Measurements from ENCODE around the gene LCE3A.
"Not testable (repeated sequence)": the region's sequence is repeated elsewhere in the genome, so short reads cannot be mapped to it uniquely, and the experiment has no call there.

The LCE3A gene, protein sequence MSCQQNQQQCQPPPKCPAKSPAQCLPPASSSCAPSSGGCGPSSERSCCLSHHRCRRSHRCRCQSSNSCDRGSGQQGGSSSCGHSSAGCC

GRCh38 chr1:152622803-152623202, at the start of gene LCE3A:
Gene LCE3A (minus strand): TSS chr1:152623103. CDS start chr1:152623103, 0 bp downstream.
- in situ Hi-C loops (cut with MboI; ENCODE audit: low sequenced_read_pairs): no loop called here

DNA sequence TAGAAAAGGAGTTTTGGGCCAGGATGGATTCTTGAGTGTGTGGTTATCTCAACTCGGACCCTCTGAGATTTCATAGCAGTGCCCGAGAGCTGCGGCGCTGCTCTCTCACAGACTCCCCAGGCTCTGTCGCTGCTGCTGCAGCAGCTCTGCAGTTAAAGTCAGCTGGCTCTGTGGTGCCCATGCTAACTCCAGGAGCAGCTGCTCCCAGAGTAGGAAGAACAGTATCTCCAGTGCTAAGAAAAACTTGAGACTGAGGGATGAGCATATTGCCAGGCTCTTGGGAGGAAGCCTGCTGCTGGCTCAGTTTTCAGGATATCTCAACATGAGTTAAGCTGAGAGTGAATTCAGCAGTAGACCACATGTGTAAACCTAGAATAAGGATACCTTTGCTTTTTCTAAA, 44.7 kb upstream of the LCE3A start:
- in situ Hi-C loops (cut with MboI; ENCODE audit: low sequenced_read_pairs): no loop called here

GRCh38 chr1:152666171-152666570, 43.3 kb upstream of the LCE3A start:
- in situ Hi-C loops (cut with MboI; ENCODE audit: low sequenced_read_pairs): not testable (repeated sequence)

GRCh38 chr1:152663098-152663497, 40.2 kb upstream of the LCE3A start, which contains the start of gene LCE2D:
Gene LCE2D (plus strand): TSS chr1:152663380. CDS start chr1:152664106, 726 bp downstream.
- in situ Hi-C loops (cut with MboI; ENCODE audit: low sequenced_read_pairs): no loop called here

DNA sequence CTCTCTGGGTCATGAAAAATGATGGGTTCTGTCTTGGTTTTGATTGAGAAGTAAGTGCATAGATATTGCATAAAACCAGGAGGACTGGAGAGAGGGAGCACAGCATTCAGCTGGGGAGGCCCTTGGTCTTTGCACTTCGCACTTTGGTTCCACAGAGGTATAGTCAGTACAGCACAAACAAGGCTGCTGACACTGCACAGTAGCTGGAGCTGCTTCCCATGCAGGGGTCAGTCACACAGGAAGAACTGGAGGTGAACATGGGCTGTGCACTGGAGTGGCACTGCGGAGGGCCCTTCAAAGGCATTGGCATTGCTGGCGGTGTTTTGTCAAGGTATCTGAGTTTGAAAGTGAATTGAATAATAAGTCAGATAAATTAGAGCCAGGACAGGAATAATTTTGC, 35.7 kb upstream of the LCE3A start:
- in situ Hi-C loops (cut with MboI; ENCODE audit: low sequenced_read_pairs): no loop called here

DNA sequence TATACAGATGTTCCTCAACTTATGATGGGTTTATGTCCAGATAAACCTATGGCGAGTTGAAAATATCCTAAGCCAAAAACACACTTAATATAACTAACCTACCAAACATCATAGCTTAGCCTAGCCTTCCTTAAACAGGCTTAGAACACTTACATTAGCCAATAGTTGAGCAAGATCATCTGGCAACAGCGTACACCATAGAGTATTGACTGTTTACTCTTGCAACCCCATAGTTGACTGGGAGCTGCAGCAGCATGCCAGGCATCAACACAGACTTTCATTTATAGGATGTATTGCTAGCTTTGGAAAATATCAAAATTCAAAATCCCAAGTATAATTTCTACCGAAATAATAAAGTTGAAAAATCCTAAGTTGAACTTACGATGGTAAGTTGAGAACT, 34.8 kb upstream of the LCE3A start:
- in situ Hi-C loops (cut with MboI; ENCODE audit: low sequenced_read_pairs): no loop called here

GRCh38 chr1:152656459-152656858, 33.6 kb upstream of the LCE3A start:
- in situ Hi-C loops (cut with MboI; ENCODE audit: low sequenced_read_pairs): no loop called here

DNA sequence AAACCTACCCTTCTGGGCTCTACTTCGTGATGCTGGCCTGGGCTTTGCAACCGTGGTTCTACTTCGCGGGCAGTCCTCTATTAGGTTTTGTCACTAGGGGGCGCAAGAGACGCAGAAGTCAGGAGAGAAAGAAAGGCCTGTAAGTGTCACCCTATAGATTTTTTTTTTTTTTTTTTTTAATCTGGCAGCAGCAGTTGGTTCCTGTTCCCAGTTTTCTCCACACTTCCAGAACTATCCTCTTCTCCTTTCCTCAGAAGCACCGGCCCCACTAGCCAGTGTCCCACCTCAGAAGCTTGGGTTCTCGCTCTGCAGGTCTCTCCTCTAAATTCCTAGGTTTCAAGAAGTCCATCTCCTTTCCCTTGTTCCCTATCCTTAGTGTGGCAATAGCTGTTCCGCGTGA, 31.2 kb upstream of the LCE3A start:
- in situ Hi-C loops (cut with MboI; ENCODE audit: low sequenced_read_pairs): no loop called here

GRCh38 chr1:152646656-152647055, 23.8 kb upstream of the LCE3A start:
- in situ Hi-C loops (cut with MboI; ENCODE audit: low sequenced_read_pairs): no loop called here

- in situ Hi-C loops (cut with MboI; ENCODE audit: low sequenced_read_pairs): no loop called here
Observed at GRCh38 chr1:152645146-152645545, 22.2 kb upstream of the LCE3A start.

GRCh38 chr1:152643945-152644344, 21.0 kb upstream of the LCE3A start:
- in situ Hi-C loops (cut with MboI; ENCODE audit: low sequenced_read_pairs): no loop called here

DNA sequence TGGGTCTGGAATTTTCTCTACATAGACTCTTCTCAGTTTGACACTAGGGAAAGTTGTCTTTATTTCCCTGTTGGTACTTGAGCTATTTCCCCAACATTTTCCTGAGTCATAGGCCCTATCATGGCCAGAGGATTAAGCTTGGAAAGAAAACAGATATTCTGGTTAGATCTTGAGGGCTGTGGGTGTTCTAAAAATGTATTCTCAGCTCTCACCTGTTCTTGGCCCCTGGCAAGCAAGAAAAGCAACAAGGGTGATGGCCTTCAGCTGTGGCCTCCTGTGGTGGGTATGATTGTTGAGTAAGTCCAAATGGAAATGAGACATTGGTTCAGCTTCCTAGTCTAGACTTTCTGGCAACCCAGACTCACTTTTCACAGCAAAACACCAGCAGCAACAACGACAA, 17.4 kb upstream of the LCE3A start:
- in situ Hi-C loops (cut with MboI; ENCODE audit: low sequenced_read_pairs): no loop called here

DNA sequence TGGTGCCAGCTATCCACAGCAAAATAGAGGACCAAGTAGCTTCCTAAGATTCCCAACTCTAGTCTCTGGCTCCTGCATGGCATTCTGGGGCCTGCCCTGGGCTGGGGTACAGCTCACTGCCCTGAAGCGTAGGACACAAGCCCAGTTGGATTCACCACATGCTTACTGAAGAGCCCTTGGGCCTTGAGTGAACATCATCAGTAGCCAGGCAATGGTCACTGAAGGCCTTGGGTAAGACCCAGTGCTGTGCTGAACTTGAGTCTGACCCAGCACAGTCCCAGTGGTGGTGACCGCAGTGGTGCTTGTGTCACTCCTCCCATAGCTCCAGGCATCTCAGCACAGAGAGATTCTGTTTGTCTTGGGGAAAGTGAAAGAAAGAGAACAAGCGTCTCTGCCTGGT, 7.7 kb upstream of the LCE3A start:
- in situ Hi-C loops (cut with MboI; ENCODE audit: low sequenced_read_pairs): no loop called here

- in situ Hi-C loops (cut with MboI; ENCODE audit: low sequenced_read_pairs): no loop called here
Observed at GRCh38 chr1:152626744-152627143, 3.8 kb upstream of the LCE3A start.

DNA sequence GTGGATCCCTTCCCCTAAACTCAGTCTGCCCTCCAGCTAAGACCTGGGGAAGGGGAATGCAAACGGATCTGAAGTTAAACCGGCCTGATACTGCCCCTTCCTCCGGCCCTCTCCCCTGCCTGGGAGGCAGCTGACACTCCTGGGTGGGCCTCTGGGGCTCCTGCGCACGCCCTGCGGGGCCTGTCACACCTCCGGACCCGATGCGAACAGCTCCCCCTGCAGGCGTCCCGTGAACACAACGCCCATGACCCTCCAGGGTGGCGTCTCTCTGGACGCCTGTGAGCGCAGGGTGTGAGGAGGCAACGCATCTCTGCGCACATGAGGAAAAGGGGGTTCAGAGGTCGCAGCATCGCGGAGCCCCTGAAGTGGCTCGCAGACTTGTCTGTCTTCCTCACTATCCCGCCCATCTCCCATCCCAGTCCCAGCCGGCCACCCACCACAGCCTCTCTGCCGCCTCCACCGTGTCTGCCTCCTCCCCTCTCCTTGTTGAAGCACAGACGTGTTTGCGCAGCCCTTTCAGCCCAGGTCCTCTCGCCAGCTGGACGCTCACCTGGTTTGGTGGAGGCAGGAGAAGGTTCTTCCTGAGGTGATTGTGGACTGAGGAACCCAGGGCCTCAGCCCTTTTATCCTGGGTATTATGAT, 421 bp upstream of the LCE3A start:
- in situ Hi-C loops (cut with MboI; ENCODE audit: low sequenced_read_pairs): no loop called here

GRCh38 chr1:152621993-152622392, 910 bp downstream of the LCE3A start:
- in situ Hi-C loops (cut with MboI; ENCODE audit: low sequenced_read_pairs): no loop called here

- in situ Hi-C loops (cut with MboI; ENCODE audit: low sequenced_read_pairs): no loop called here
Observed at GRCh38 chr1:152613511-152613910, 9.4 kb downstream of the LCE3A start, which contains the start of gene LCE3B. Gene LCE3B (plus strand): TSS chr1:152613811. CDS start chr1:152613811, 0 bp downstream.

DNA sequence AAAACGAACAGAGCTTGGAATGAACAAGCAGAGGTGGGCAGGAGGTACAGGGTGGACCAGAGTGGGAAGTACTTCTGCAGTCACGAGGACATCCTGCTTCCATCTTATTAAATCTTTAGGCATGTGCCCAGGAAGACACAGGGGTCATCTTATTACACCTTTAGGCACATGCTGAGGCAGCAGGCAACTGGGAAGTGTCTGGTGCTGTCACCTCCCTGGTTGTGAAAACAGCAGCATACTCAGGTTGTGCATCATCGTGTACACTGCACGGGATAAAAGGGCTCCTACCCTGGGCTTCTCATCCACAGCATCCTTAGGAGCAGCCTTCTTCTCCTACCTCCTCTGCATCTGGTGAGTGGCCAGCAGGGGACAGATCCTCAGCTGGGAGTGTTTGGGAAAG, 23.0 kb downstream of the LCE3A start, which contains the start of gene LCE3C:
Gene LCE3C (plus strand): TSS at position 301 of the 400 bp plus-strand sequence. CDS start 498 bp downstream, outside the sequence.
- in situ Hi-C loops (cut with MboI; ENCODE audit: low sequenced_read_pairs): no loop called here

DNA sequence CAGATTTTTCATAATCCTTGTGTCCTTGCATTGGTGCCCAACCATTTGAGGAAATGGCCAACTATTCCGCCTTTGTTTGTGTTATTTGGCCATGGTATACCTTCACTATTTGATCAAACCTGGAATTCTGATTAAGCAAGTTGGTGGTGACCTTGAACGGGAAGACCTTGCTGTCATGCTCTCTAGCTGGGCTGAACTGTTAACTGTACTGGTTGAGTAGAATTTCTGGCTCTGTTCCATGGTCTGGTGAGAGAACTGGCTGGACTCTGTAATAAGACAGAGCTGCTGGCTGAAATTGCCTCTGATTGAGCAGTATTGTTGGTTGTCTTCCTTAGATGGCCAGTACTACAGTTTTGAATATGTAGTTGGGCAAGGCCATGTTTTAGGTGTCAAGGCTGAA, 25.9 kb downstream of the LCE3A start:
- in situ Hi-C loops (cut with MboI; ENCODE audit: low sequenced_read_pairs): no loop called here

- in situ Hi-C loops (cut with MboI; ENCODE audit: low sequenced_read_pairs): no loop called here
Observed at GRCh38 chr1:152585586-152585985, 37.3 kb downstream of the LCE3A start.

DNA sequence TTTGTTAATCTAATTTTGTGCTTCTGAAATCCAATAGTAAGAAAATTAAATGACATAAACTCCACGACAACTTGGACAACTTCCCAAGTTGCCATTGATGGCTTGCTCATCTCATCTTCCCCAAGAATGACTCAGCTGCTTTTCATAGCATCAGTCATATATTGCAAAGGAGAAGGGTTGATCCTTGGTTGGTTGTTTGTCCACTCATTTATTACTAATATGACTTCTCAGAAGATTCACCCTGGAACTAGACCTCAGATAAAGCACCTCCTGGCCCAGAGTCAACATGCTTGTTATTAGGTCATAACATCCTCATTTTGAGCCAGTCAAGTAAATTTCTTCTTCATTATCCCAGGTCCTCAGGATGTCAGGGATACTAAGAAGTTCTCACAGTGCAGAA, 40.3 kb downstream of the LCE3A start:
- in situ Hi-C loops (cut with MboI; ENCODE audit: low sequenced_read_pairs): no loop called here

DNA sequence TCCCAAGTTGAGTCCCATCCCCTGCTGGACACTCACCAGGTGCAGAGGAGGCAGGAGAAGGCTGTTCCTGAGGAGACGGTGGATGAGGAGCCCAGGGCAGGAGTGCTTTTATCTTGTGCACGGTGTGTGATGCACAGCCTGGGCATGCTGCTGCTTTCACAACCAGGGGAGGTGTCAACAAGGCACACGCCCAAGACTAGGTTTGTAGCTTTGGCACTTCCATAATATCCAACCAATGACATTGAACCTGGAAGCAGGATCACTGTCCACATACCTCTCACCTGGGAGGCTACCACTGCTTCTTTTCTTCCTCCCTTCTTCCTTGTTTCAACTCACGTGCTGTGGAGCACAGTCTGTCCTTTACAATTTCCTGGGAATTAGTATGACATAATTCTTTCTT, 42.5 kb downstream of the LCE3A start, which contains the start of gene LCE3D:
Gene LCE3D (minus strand): TSS at position 84 of the 400 bp plus-strand sequence. CDS start 580 bp downstream, outside the sequence.
- in situ Hi-C loops (cut with MboI; ENCODE audit: low sequenced_read_pairs): no loop called here

DNA sequence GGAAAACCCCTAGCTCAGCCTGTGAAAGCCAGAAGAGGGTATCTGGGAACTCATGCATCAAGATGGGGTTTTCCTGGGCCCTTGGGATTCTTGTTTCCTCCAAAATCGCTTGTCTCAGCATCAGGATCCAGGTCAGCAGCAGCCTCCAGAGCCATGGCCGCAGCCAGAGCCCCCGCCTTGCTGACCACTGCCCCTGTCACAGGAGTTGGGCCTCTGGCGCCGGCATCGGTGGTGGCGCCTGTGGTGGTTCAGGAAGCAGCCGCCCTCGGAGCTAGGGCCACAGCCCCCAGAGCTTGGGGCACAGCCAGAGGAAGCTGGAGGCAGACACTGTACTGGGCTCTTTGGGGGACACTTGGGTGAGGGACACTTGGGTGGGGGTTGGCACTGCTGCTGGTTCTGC, 43.4 kb downstream of the LCE3A start:
- in situ Hi-C loops (cut with MboI; ENCODE audit: low sequenced_read_pairs): not testable (repeated sequence)

All from HL-60/S4 (cell line).